Astrocyte of the cerebellum (primary cell): ENCODE data around the gene METTL4.

Experiments
- DNase-seq: peaks from one replicate; pipeline ENCODE4 v3.0.0-alpha.2; 2011; ENCODE audit warnings: low read depth
- H3K4me3 ChIP-seq: 2 replicates; pipeline ENCODE4 v1.5.1; 2011; ENCODE audit warnings: mild to moderate bottlenecking, low read depth, low read length, moderate library complexity
- CTCF ChIP-seq: IDR thresholded peaks from 2 replicates; pipeline ENCODE4 v1.5.1; 2012; ENCODE audit warnings: low read length, low read depth, moderate library complexity, mild to moderate bottlenecking; ENCODE audit errors: missing control alignments
- in situ Hi-C: cut with HindIII; loops from 2 replicates; pipeline ENCODE4 v1.10.0; 2017; ENCODE audit warnings: low sequenced_read_pairs

Gene METTL4

GRCh38 chr18:2494921-2495320 lies 76.4 kb downstream of the METTL4 start:
- no peak overlapping the region for H3K4me3 ChIP-seq
- in situ Hi-C loops = no loop called here
- TF ChIP-seq CTCF = no peak
- DNase-seq = peak; percentile 78
